Caki2 (cell line): ENCODE data around the gene SNRPA1. TPM values are rescaled to one million over a fixed set of nuclear protein-coding genes. Genes with fewer than 3 reads are reported as not detected.

Experiments used
- total RNA-seq: library from RNA; depleted of rRNA; stranded (reverse); fragments of >200 nt; shearing (Covaris generic); gene quantifications from 2 replicates; pipeline ENCODE4 v1.2.3, GENCODE V29; 2014; ENCODE audit warnings: low replicate concordance; rRNA removed

The SNRPA1 gene
- total RNA-seq, 1 experiment from 2014 or later = 46.7 TPM

Other genes starting within 250 kb of the SNRPA1 start
- 4.2 and 7.2 TPM in 2 replicates for gene CHSY1, start 43.2 kb downstream of the SNRPA1 start, total RNA-seq
- gene SELENOS, start 17.8 kb downstream of the SNRPA1 start, total RNA-seq = 93.1 and 96.6 TPM in 2 replicates
- gene PCSK6, start 194.5 kb upstream of the SNRPA1 start, total RNA-seq = 5.5 and 9.4 TPM in 2 replicates